Trophoblast cell (in vitro differentiated cells and primary cell): ENCODE measurements around the gene LRFN2.

Experiments used
- DNase-seq, 2 donors: peaks; one replicate each; pipeline ENCODE4 v3.0.0-alpha.2; 2016
- H2AFZ ChIP-seq: 2 replicates; pipeline ENCODE4 v1.6.1; 2013; ENCODE audit warnings: low read length, moderate library complexity, mild to moderate bottlenecking; ENCODE audit not compliant: insufficient read depth, poor library complexity
- H2AK5ac ChIP-seq: 2 replicates; pipeline ENCODE4 v1.6.1; 2013; ENCODE audit warnings: mild to moderate bottlenecking, low read length
- H2BK120ac ChIP-seq: 2 replicates; pipeline ENCODE4 v1.6.1; 2013; ENCODE audit warnings: low read length, mild to moderate bottlenecking, moderate library complexity; ENCODE audit not compliant: insufficient read depth, poor library complexity
- H2BK12ac ChIP-seq: 2 replicates; pipeline ENCODE4 v1.6.1; 2013; ENCODE audit warnings: mild to moderate bottlenecking, low read length, moderate library complexity
- H2BK5ac ChIP-seq: 2 replicates; pipeline ENCODE4 v1.6.1; 2013; ENCODE audit warnings: low read length, low read depth, moderate library complexity, mild to moderate bottlenecking; ENCODE audit not compliant: poor library complexity
- H3K14ac ChIP-seq: 2 replicates; pipeline ENCODE4 v1.6.1; 2013; ENCODE audit warnings: mild to moderate bottlenecking, low read length
- H3K18ac ChIP-seq: 2 replicates; pipeline ENCODE4 v1.6.1; 2013; ENCODE audit warnings: mild to moderate bottlenecking, low read length
- H3K23ac ChIP-seq: 2 replicates; pipeline ENCODE4 v1.6.1; 2013; ENCODE audit warnings: low read length
- H3K27ac ChIP-seq: 2 replicates; pipeline ENCODE4 v1.5.1; 2013; ENCODE audit warnings: low read depth, mild to moderate bottlenecking, inconsistent platforms, low read length, moderate library complexity
- H3K27me3 ChIP-seq: 2 replicates; pipeline ENCODE4 v1.6.1; 2013; ENCODE audit warnings: inconsistent platforms, mild to moderate bottlenecking, low read length, moderate library complexity; ENCODE audit not compliant: insufficient read depth
- H3K36me3 ChIP-seq, 2 experiments: 1 replicate in 1 of 2; 2 replicates in 1 of 2; pipeline ENCODE4 v1.6.1; 2013; ENCODE audit warnings: low read length in 2 of 2, mild to moderate bottlenecking in 2 of 2, moderate library complexity in 1 of 2; ENCODE audit not compliant: insufficient read depth in 2 of 2, control insufficient read depth in 1 of 2
- H3K4ac ChIP-seq: 2 replicates; pipeline ENCODE4 v1.6.1; 2013; ENCODE audit warnings: low read depth, mild to moderate bottlenecking, low read length, moderate library complexity
- H3K4me1 ChIP-seq, 2 experiments: 1 replicate in 1 of 2; 2 replicates in 1 of 2; pipeline ENCODE4 v1.6.1; 2013; ENCODE audit warnings: low read length in 2 of 2, mild to moderate bottlenecking in 2 of 2, moderate library complexity in 1 of 2; ENCODE audit not compliant: insufficient read depth in 2 of 2, control insufficient read depth in 1 of 2
- H3K4me2 ChIP-seq: 2 replicates; pipeline ENCODE4 v1.6.1; 2013; ENCODE audit warnings: inconsistent platforms, mild to moderate bottlenecking, low read length, moderate library complexity
- H3K4me3 ChIP-seq: 2 replicates; pipeline ENCODE4 v1.5.1; 2013; ENCODE audit warnings: mild to moderate bottlenecking, low read depth, low read length, inconsistent platforms
- H3K79me1 ChIP-seq: one replicate; pipeline ENCODE4 v1.6.1; 2013; ENCODE audit warnings: low read length
- H3K79me2 ChIP-seq: 2 replicates; pipeline ENCODE4 v1.6.1; 2013; ENCODE audit warnings: low read length, mild to moderate bottlenecking; ENCODE audit not compliant: control insufficient read depth, insufficient read depth, poor library complexity
- H3K9ac ChIP-seq: 2 replicates; pipeline ENCODE4 v1.6.1; 2013; ENCODE audit warnings: mild to moderate bottlenecking, low read length
- H3K9me3 ChIP-seq: 2 replicates; pipeline ENCODE4 v1.6.1; 2013; ENCODE audit warnings: low read depth, mild to moderate bottlenecking, control low read depth, inconsistent platforms, low read length; ENCODE audit not compliant: insufficient read depth
- H4K12ac ChIP-seq: 2 replicates; pipeline ENCODE4 v1.6.1; 2013; ENCODE audit warnings: low read depth, mild to moderate bottlenecking, low read length, moderate library complexity
- H4K8ac ChIP-seq: 2 replicates; pipeline ENCODE4 v1.6.1; 2013; ENCODE audit warnings: low read depth, mild to moderate bottlenecking, low read length, moderate library complexity
- H4K91ac ChIP-seq: one replicate; pipeline ENCODE4 v1.6.1; 2013; ENCODE audit warnings: low read depth, mild to moderate bottlenecking, low read length, moderate library complexity
- WGBS: extraction: QIAGEN DNeasy Blood & Tissue Kit; methylation state at CpG from one replicate; pipeline ENCODE4 v1.1.7; 2013; ENCODE audit warnings: missing lambda C conversion rate; ENCODE audit not compliant: insufficient read length, insufficient coverage; ENCODE audit errors: extremely low coverage; 5-methylcytosine and 5-hydroxymethylcytosine counted together

Gene LRFN2

GRCh38 chr6:40506954-40507353 is 80.2 kb downstream of the LRFN2 start:
- Histone ChIP-seq H3K4me1 (peaks cover 9 to 13% of the 10 kb centered on the region in 2 experiments), H2AFZ (no peak overlapping the region), H4K91ac (no peak overlapping the region), H3K4me3 (no peak overlapping the region), H3K23ac (no peak overlapping the region), H2BK12ac (no peak overlapping the region), H3K9ac (no peak overlapping the region), H3K27me3 (no peaks in the 10 kb centered on the region), H3K79me1 (peaks cover 3% of the 10 kb centered on the region), H3K79me2 (no peaks in the 10 kb centered on the region), H3K27ac (no peak overlapping the region), H2BK120ac (no peak overlapping the region), H4K8ac (no peak overlapping the region), H2BK5ac (no peak overlapping the region), H2AK5ac (no peak overlapping the region), H3K18ac (no peak overlapping the region), H3K9me3 (peaks cover 4% of the 10 kb centered on the region), H3K4me2 (no peak overlapping the region), H3K14ac (no peak overlapping the region), H4K12ac (no peak overlapping the region), H3K4ac (no peak overlapping the region), H3K36me3 (no peaks in the 10 kb centered on the region)
- no peak for DNase-seq
- WGBS: no CpG with 5 or more reads among the region's 9 CpGs

- no peak overlapping the region for H3K27ac ChIP-seq
- no peak overlapping the region for H4K12ac ChIP-seq
- H3K27me3 ChIP-seq: no peaks in the 10 kb centered on the region
- no peaks in the 10 kb centered on the region for H3K79me1 ChIP-seq
- H2BK5ac ChIP-seq: no peak overlapping the region
- no peak overlapping the region for H2AK5ac ChIP-seq
- no peak overlapping the region for H4K91ac ChIP-seq
- no peak overlapping the region for H2AFZ ChIP-seq
- no peaks in the 10 kb centered on the region for H3K36me3 ChIP-seq
- no peak overlapping the region for H3K18ac ChIP-seq
- WGBS: 100% methylated on average over 4 of the region's 12 CpGs
- H3K4me1 ChIP-seq: no peaks in the 10 kb centered on the region
- no peak for DNase-seq
- H3K9ac ChIP-seq: no peak overlapping the region
- no peak overlapping the region for H4K8ac ChIP-seq
- H3K79me2 ChIP-seq: no peaks in the 10 kb centered on the region
- no peak overlapping the region for H2BK12ac ChIP-seq
- H3K9me3 ChIP-seq: peaks cover 4% of the 10 kb centered on the region
- H2BK120ac ChIP-seq: no peak overlapping the region
- H3K14ac ChIP-seq: no peak overlapping the region
- H3K4ac ChIP-seq: no peak overlapping the region
- H3K23ac ChIP-seq: no peak overlapping the region
- no peak overlapping the region for H3K4me3 ChIP-seq
- no peak overlapping the region for H3K4me2 ChIP-seq
Observed at GRCh38 chr6:40505191-40505810, 81.9 kb downstream of the LRFN2 start.

GRCh38 chr6:40504274-40504673 is 82.9 kb downstream of the LRFN2 start:
- Histone ChIP-seq H3K4me3 (no peak overlapping the region), H3K79me2 (no peaks in the 10 kb centered on the region), H3K14ac (no peak overlapping the region), H3K79me1 (no peaks in the 10 kb centered on the region), H4K91ac (no peak overlapping the region), H3K4me2 (no peak overlapping the region), H2AFZ (no peak overlapping the region), H3K18ac (no peak overlapping the region), H3K23ac (no peak overlapping the region), H2BK120ac (no peak overlapping the region), H3K27ac (no peak overlapping the region), H4K12ac (no peak overlapping the region), H3K27me3 (no peaks in the 10 kb centered on the region), H3K9me3 (no peaks in the 10 kb centered on the region), H3K9ac (no peak overlapping the region), H3K4me1 (no peaks in the 10 kb centered on the region), H2BK5ac (no peak overlapping the region), H4K8ac (no peak overlapping the region), H3K4ac (no peak overlapping the region), H2BK12ac (no peak overlapping the region), H3K36me3 (no peaks in the 10 kb centered on the region), H2AK5ac (no peak overlapping the region)
- DNase-seq: peak in 1 of 2 donors; percentile 2
- no CpG with 5 or more reads among the region's 3 CpGs for WGBS

- no CpG with 5 or more reads among the region's 4 CpGs for WGBS
- Histone ChIP-seq H3K4ac (no peak overlapping the region), H3K9ac (no peak overlapping the region)
Observed at GRCh38 chr6:40500227-40500626, 86.9 kb downstream of the LRFN2 start.

More at GRCh38 chr6:40500227-40500626, 86.9 kb downstream of the LRFN2 start:
- no peak for DNase-seq
- Histone ChIP-seq H4K91ac (no peak overlapping the region), H2AFZ (no peak overlapping the region), H3K79me2 (no peaks in the 10 kb centered on the region), H3K27ac (no peak overlapping the region), H3K4me3 (no peak overlapping the region), H3K79me1 (no peaks in the 10 kb centered on the region), H2BK12ac (no peak overlapping the region), H4K8ac (no peak overlapping the region), H3K4me2 (no peak overlapping the region), H3K18ac (no peak overlapping the region), H2AK5ac (no peak overlapping the region), H3K23ac (no peak overlapping the region), H3K9me3 (no peaks in the 10 kb centered on the region), H2BK120ac (no peak overlapping the region), H3K27me3 (no peaks in the 10 kb centered on the region), H3K36me3 (no peaks in the 10 kb centered on the region), H4K12ac (no peak overlapping the region), H3K4me1 (no peaks in the 10 kb centered on the region), H2BK5ac (no peak overlapping the region), H3K14ac (no peak overlapping the region)
